ENCODE data around the gene NEK5.
"Not testable (repeated sequence)": the region's sequence is repeated elsewhere in the genome, so short reads cannot be mapped to it uniquely, and the experiment has no call there.

DNA sequence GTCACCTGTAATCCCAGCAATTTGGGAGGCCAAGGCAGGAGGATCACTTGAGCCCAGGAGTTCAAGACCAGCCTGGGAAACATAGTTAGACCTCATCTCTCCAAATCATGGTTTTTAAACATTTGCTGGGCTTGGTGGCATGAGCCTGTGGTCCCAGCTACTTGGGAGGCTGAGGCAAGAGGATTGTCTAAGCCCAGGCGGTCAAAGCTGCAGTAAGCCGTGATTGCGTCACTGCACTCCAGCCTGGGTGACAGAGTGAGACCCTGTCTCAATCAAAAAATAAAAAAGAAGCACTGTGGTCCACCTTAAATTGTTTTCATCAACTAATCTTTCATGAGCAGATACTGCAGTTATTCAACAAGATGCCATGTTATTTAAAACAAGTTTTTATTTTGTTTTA is 26.4 kb downstream of the NEK5 start:
- TF ChIP-seq, protein P1, sequence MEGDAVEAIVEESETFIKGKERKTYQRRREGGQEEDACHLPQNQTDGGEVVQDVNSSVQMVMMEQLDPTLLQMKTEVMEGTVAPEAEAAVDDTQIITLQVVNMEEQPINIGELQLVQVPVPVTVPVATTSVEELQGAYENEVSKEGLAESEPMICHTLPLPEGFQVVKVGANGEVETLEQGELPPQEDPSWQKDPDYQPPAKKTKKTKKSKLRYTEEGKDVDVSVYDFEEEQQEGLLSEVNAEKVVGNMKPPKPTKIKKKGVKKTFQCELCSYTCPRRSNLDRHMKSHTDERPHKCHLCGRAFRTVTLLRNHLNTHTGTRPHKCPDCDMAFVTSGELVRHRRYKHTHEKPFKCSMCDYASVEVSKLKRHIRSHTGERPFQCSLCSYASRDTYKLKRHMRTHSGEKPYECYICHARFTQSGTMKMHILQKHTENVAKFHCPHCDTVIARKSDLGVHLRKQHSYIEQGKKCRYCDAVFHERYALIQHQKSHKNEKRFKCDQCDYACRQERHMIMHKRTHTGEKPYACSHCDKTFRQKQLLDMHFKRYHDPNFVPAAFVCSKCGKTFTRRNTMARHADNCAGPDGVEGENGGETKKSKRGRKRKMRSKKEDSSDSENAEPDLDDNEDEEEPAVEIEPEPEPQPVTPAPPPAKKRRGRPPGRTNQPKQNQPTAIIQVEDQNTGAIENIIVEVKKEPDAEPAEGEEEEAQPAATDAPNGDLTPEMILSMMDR (IDR thresholded peaks at IDR 0.05): not testable (repeated sequence)
- TF ChIP-seq EZH2, EZH2phosphoT487 (IDR thresholded peaks at IDR 0.05): not testable (repeated sequence)
